B cell (primary cell): ENCODE results near the gene EXOSC2. TPM values are rescaled to one million over a fixed set of nuclear protein-coding genes. Genes with fewer than 3 reads are reported as not detected.

Experiments used
- ATAC-seq: fragments of 200-7000 bp; cut with Tn5 transposase; one replicate; pipeline ENCODE4 v1.10.0; 2021; ENCODE audit warnings: low read depth, mild to moderate bottlenecking, moderate number of reproducible peaks, moderate library complexity
- CTCF ChIA-PET: fragments of 350-600 bp; sonication (Branson Sonifier 250); formaldehyde crosslinking; loops from one replicate; lab custom pipeline; 2021; ENCODE audit warnings: antibody characterized with exemption, inconsistent platforms; lab: Charles Lee
- POLR2A ChIA-PET: fragments of 350-600 bp; sonication (Branson Sonifier 250); formaldehyde crosslinking; loops from one replicate; lab custom pipeline; 2021; ENCODE audit warnings: antibody characterized with exemption; lab: Charles Lee
- DNase-seq: peaks from one replicate; pipeline ENCODE4 v3.0.0; 2013
- H2AFZ ChIP-seq: 2 replicates; pipeline ENCODE4 v1.6.1; 2012; ENCODE audit warnings: mild to moderate bottlenecking, low read depth, low read length; ENCODE audit not compliant: insufficient read depth, poor library complexity, severe bottlenecking
- H3K27ac ChIP-seq, 2 donors: 1 replicate in 1 of 2; 2 replicates in 1 of 2; pipeline ENCODE4 v1.5.1; 2012 to 2013; ENCODE audit warnings: low read length in 2 of 2, mild to moderate bottlenecking in 2 of 2, moderate library complexity in 1 of 2
- H3K27me3 ChIP-seq, 4 experiments: fragments of 200-600 bp in 1 of 4; sonication (generic) in 1 of 4; replicated peaks in 1 of 4; 1 replicate in 2 of 4; 2 replicates in 2 of 4; pipeline versions ENCODE4 v1.6.1 to v1.7.0; 2013 to 2016; ENCODE audit warnings: low read length in 3 of 4, mild to moderate bottlenecking in 2 of 4, mixed read lengths in 1 of 4, moderate library complexity in 1 of 4; ENCODE audit not compliant: insufficient read depth in 4 of 4, control insufficient read depth in 3 of 4; ENCODE audit errors: control extremely low read depth in 1 of 4
- H3K36me3 ChIP-seq, 2 experiments: replicated peaks in 1 of 2; 1 replicate in 1 of 2; 2 replicates in 1 of 2; pipeline versions ENCODE4 v1.6.1 to v1.7.1; 2013; ENCODE audit warnings: low read length in 1 of 2; ENCODE audit not compliant: insufficient read depth in 2 of 2, control insufficient read depth in 1 of 2; ENCODE audit errors: control extremely low read depth in 1 of 2, extremely low read depth in 1 of 2
- H3K4me1 ChIP-seq, 2 donors: fragments of 200-600 bp in 1 of 2; sonication (generic) in 1 of 2; 1 replicate in 1 of 2; 2 replicates in 1 of 2; pipeline versions ENCODE4 v1.5.1 to v1.6.1; 2013 to 2017; ENCODE audit warnings: low read length in 2 of 2; ENCODE audit not compliant: control insufficient read depth in 2 of 2, insufficient read depth in 2 of 2
- H3K4me2 ChIP-seq: replicated peaks from 2 replicates; pipeline ENCODE3; 2012; ENCODE audit warnings: mild to moderate bottlenecking, low read depth, low read length; ENCODE audit not compliant: poor library complexity, severe bottlenecking
- H3K4me3 ChIP-seq, 5 experiments: fragments of 200-600 bp in 1 of 5; sonication (generic) in 1 of 5; 1 replicate in 3 of 5; 2 replicates in 2 of 5; pipeline versions ENCODE4 v1.5.1 to v1.7.0; 2011 to 2016; ENCODE audit warnings: low read length in 4 of 5, mild to moderate bottlenecking in 4 of 5, low read depth in 2 of 5, control low read depth in 1 of 5, moderate library complexity in 1 of 5; ENCODE audit not compliant: insufficient read depth in 1 of 5; ENCODE audit errors: control extremely low read depth in 1 of 5, extremely low read depth in 1 of 5
- H3K79me2 ChIP-seq: fragments of 200-600 bp; sonication (generic); one replicate; pipeline ENCODE4 v1.6.0; 2016; ENCODE audit warnings: low read length; ENCODE audit not compliant: control insufficient read depth, insufficient read depth
- H3K9ac ChIP-seq: fragments of 200-600 bp; sonication (generic); 2 replicates; pipeline ENCODE4 v1.6.1; 2017; ENCODE audit warnings: mild to moderate bottlenecking, low read length, moderate library complexity
- H3K9me3 ChIP-seq, 3 donors: one replicate each; pipeline versions ENCODE4 v1.6.1 to v1.7.1; 2013; ENCODE audit warnings: low read length in 2 of 3; ENCODE audit not compliant: control insufficient read depth in 2 of 3, insufficient read depth in 1 of 3; ENCODE audit errors: control extremely low read depth in 1 of 3
- H4K20me1 ChIP-seq: 2 replicates; pipeline ENCODE4 v1.6.0; 2012; ENCODE audit warnings: mild to moderate bottlenecking, low read length; ENCODE audit not compliant: insufficient read depth, control insufficient read depth, poor library complexity, severe bottlenecking
- H3K27ac Mint-ChIP-seq: one replicate; pipeline ENCODE4 v1.8.0; 2021; ENCODE audit warnings: mixed read lengths
- H3K27me3 Mint-ChIP-seq: one replicate; pipeline ENCODE4 v1.8.0; 2021; ENCODE audit warnings: mixed read lengths
- H3K4me1 Mint-ChIP-seq: one replicate; pipeline ENCODE4 v1.8.0; 2021; ENCODE audit warnings: mixed read lengths
- H3K4me3 Mint-ChIP-seq: one replicate; pipeline ENCODE4 v1.8.0; 2021; ENCODE audit warnings: mixed read lengths
- H3K9me3 Mint-ChIP-seq: one replicate; pipeline ENCODE4 v1.8.0; 2022; ENCODE audit warnings: mixed read lengths; ENCODE audit not compliant: insufficient read depth
- CTCF ChIP-seq: fragments of 200-600 bp; IDR thresholded peaks from one replicate; pipeline ENCODE4 v1.8.0; 2022; ENCODE audit warnings: antibody characterized with exemption, mild to moderate bottlenecking
- EZH2 ChIP-seq: IDR thresholded peaks from 2 replicates; pipeline ENCODE4 v1.6.1; 2012; ENCODE audit warnings: borderline replicate concordance, low read depth, mild to moderate bottlenecking, moderate library complexity, low read length; ENCODE audit not compliant: insufficient read depth, poor library complexity, severe bottlenecking
- WGBS: methylation state at CpG from one replicate; pipeline ENCODE4 v1.1.5; 2013; ENCODE audit warnings: missing lambda C conversion rate; ENCODE audit not compliant: insufficient coverage; 5-methylcytosine and 5-hydroxymethylcytosine counted together
- intact Hi-C: fragments of 100-400 bp; cut with micrococcal nuclease; formaldehyde crosslinking; loops from one replicate; pipeline ENCODE4 v1.10.0; 2022
- polyA plus RNA-seq: library from polyadenylated mRNA; depleted of rRNA; stranded (reverse); fragments of >200 nt; gene quantifications from 2 replicates; pipeline ENCODE4 v1.2.3, GENCODE V29; 2012
- total RNA-seq, 2 donors: library from RNA; stranded (reverse); fragments of 120-200 nt in 1 of 2; gene quantifications; 1 replicate in 1 of 2; 2 replicates in 1 of 2; pipeline versions ENCODE4 v1.2.3 to v1.2.4, GENCODE V29; 2013 to 2022

EXOSC2 gene
- total and polyA plus RNA-seq, 2 donors (not counting 1 experiment from before 2014, with no cell fraction given), result 31.5 to 53.3 TPM

GRCh38 chr9:130662970-130663257 is 30.7 kb upstream of the EXOSC2 start:
- CTCF ChIA-PET, result interaction anchor here (1.3 kb wide), 1 partner anchor 19 kb away, joined by 4 read pairs; no protein-coding TSS in a partner anchor
- Histone ChIP-seq H3K4me2 (peak overlapping the region; percentile 74), H3K27ac (no peak overlapping the region), H3K9ac (peak overlapping the region; percentile 26), H3K9me3 (peaks cover 0 to 30% (median 0%) of the 10 kb centered on the region in 3 donors), H3K27me3 (peaks cover 0 to 94% (median 49%) of the 10 kb centered on the region in 4 experiments), H4K20me1 (no peaks in the 10 kb centered on the region), H3K4me1 (peaks cover 62 to 70% of the 10 kb centered on the region in 2 donors), H2AFZ (peak overlapping the region; percentile 56), H3K36me3 (no peaks in the 10 kb centered on the region), H3K79me2 (no peaks in the 10 kb centered on the region), H3K4me3 (peak overlapping the region in 2 of 5 experiments; percentile 2 to 8)
- ATAC-seq, result no peak
- Mint-ChIP-seq H3K4me3 (peak overlapping the region; percentile 73), H3K9me3 (no peaks in the 10 kb centered on the region), H3K27ac (no peak overlapping the region), H3K4me1 (peaks cover 31% of the 10 kb centered on the region), H3K27me3 (peaks cover 56% of the 10 kb centered on the region)
- intact Hi-C loops, result no loop called here
- 7% methylated on average over 15 of the region's 15 CpGs for WGBS
- TF ChIP-seq CTCF (no peak), EZH2 (no peak)
- POLR2A ChIA-PET, result interaction anchor here (0.6 kb wide), 1 partner anchor 579 kb away, joined by 4 read pairs; no protein-coding TSS in a partner anchor
- DNase-seq, result peak; percentile 55

GRCh38 chr9:130663258-130663976 is 30.2 kb upstream of the EXOSC2 start:
- Mint-ChIP-seq H3K27me3 (peaks cover 56% of the 10 kb centered on the region), H3K4me3 (peak overlapping the region; percentile 73), H3K4me1 (peaks cover 30% of the 10 kb centered on the region), H3K27ac (no peak overlapping the region), H3K9me3 (no peaks in the 10 kb centered on the region)
- ATAC-seq, result peak; percentile 40
- Histone ChIP-seq H3K27me3 (peaks cover 0 to 94% (median 51%) of the 10 kb centered on the region in 4 experiments), H3K36me3 (no peaks in the 10 kb centered on the region), H3K4me1 (peaks cover 62 to 70% of the 10 kb centered on the region in 2 donors), H3K9ac (peak overlapping the region; percentile 26), H3K79me2 (no peaks in the 10 kb centered on the region), H4K20me1 (no peaks in the 10 kb centered on the region), H3K27ac (no peak overlapping the region), H3K4me2 (peak overlapping the region; percentile 74), H3K9me3 (peaks cover 0 to 30% (median 0%) of the 10 kb centered on the region in 3 donors), H2AFZ (peak overlapping the region; percentile 56), H3K4me3 (peak overlapping the region in 3 of 5 experiments; percentile 2 to 19 (median 8))
- 4% methylated on average over 63 of the region's 65 CpGs for WGBS
- ChIA-PET CTCF (interaction anchor here (1.3 kb wide), 1 partner anchor 19 kb away, joined by 4 read pairs; no protein-coding TSS in a partner anchor), POLR2A (interaction anchor here (0.6 kb wide), 1 partner anchor 579 kb away, joined by 4 read pairs; no protein-coding TSS in a partner anchor)
- peak; percentile 56 for DNase-seq
- intact Hi-C loops, result no loop called here
- no peak for TF ChIP-seq CTCF
- no peak for TF ChIP-seq EZH2
